Retina (tissue), 1 donor: Measurements from ENCODE around the gene GAS2.
"Not testable (repeated sequence)": the region's sequence is repeated elsewhere in the genome, so short reads cannot be mapped to it uniquely, and the experiment has no call there.

Source experiments
- DNase-seq: peaks from one replicate; pipeline ENCODE4 v3.0.0-alpha.2; 2016

The GAS2 gene

DNA sequence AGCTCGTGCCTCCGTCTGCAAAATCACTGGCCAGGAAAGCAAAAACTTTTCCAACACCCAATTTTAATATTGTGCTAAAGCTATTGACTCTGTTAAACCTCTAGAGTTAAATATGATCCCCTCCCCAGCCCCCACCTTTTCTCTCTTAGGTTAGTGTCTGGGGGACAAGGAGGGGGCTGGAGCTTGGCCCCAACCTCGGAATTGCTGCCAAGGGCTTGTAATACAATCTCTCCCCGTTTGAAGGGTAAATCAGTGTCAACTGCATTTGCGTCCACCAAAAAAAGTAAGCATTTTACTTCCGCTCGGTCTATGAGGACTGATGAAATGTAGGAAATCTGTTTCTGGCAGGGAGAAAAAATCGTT is at the start of gene GAS2:
TSS of gene GAS2 (plus strand) at position 287 of the 363 bp plus-strand sequence. CDS start 8,259 bp downstream, outside the sequence.
- DNase-seq: no peak

DNA sequence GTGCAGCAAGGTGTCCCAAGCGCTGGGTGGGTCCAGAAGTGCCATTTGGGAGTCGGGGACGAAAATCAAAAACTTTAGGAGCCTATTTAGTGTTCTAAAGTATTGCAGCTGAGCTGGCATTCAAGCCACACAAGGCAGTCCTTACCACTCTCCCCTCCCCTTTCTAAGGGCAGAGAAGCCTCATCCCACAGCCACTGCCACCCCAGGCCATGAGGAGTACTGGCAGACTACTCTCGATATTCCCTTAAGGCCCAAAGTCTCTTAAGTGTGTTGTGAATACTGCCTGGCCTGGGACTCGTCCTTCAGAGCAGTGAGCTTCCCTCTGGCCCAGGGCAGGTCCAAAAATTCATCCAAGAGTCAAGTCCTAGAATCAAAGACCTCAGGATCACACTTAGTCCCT is 48.5 kb upstream of the GAS2 start:
- no peak for DNase-seq

DNA sequence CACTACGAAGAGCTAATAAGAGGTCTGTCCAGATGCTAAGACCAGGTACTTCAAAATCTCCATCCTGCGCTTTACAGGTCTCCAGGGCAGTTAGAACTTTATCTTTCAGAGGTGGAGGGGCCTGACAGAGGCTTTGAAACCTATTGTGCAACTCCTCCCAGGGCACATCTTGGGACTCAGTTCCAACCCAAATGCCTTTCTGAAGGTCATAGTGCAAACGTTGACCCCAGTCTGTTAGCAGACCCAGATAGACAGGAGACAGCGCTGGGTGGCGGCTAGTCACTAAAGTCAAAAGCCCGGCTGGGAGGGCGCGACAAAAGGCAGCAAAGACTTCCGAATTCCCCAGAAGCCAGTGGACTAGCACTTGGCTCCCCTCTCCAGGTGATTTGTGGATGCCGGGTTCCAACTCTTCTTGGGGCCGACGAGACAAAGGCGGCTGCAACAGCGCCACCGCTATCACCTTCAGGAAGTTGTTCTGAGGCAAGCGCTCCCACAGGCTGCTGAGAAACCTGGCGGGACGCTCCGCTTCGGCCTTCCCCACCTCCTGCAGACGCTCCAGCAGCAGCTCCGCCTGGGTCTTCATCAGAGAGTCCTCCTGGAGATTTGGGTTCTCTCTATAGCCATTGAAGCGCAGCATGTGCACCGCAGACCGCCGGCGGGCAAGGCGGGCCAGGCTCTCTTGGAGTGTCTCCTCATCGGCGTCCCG is 41.5 kb upstream of the GAS2 start:
- no peak for DNase-seq

DNA sequence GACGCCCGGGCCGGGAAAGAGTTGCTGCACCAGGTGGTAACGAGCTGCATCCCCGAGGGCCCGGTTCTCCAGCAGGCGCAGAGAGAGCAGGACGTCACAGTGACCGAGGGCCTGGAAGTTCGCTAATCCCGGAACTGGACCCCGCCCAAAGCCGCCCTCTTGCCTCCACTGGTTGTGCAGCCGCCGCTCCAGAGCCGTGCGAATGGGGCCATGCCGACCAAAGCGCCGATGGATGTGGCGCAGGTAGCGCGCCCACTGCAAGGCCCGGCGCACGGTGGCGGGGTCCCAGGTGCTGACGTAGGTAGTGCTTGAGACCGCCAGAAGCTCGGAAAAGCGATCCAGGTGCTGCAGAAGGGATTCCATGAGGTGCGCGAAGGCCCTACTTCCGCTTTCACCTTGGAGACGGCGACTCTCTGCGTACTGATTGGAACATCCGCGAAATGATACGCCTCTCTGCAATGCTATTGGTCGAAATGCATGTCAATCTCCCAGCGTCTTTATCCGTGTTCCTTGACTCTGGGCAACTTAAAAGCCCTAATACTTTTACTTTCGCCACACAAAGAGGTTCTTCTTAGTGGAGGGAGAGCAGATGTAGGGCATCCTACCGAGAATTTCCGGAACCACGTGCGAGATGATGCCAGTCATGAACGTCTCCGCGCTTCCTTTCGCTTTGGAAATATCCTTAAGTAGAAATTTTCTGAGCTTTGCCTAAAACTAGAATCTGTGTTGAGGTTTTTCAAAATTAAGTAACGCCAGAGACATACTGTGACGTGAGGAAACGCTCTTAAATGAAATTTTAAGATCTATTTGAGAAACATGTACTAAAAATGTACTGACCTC is 40.7 kb upstream of the GAS2 start, which contains the start of gene FANCF:
TSS of gene FANCF (minus strand) at position 376 of the 840 bp plus-strand sequence. CDS start at position 363, 13 bp downstream.
- DNase-seq: peak; percentile 99

DNA sequence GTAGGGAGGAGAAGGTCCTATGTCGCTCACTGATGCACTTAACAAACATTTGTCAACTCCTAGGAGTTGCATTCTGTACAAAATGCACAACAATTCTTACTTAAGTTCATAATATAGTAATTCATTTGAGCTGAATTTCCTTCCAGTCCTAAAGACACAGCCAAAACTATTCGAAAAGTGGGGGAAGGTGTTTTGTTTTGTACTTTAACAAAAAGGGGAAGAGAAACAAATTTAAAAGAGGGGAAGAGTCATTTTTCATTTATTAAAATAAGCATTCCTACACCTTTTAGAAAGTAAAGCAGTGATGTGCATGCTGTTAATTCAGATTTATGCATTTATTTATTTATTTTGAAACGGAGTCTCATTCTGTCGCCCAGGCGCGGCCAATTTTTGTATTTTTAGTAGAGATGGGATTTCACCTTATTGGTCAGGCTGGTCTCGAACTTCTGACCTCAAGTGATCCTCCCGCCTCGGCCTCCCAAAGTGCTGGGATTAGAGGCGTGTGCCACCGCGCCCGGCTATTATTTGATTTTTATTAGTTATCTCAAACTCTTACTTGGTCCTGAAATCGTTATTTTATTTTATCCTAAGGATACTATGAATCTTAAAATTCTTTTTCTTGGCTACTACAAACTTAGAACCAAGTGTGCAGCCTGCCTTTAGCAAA is 39.7 kb upstream of the GAS2 start:
- no peak for DNase-seq

DNA sequence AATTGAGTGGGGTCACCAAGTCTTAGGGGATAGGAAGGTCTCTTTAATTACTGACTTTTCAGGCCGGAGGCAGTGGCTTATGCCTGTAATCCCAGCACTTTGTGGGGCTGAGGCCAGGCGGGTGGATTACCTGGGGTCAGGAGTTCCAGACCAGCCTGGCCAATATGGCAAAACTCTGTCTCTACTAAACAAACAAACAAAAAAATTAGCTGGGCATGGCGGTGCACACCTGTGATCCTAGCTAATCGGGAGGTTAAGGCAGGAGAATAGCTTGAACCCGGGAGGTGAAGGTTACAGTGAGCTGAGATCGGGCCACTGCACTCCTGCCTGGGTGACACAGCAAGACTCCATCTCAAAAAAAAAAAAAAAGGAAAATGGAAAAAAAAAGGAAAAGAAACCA is 39.0 kb upstream of the GAS2 start:
- DNase-seq: no peak

DNA sequence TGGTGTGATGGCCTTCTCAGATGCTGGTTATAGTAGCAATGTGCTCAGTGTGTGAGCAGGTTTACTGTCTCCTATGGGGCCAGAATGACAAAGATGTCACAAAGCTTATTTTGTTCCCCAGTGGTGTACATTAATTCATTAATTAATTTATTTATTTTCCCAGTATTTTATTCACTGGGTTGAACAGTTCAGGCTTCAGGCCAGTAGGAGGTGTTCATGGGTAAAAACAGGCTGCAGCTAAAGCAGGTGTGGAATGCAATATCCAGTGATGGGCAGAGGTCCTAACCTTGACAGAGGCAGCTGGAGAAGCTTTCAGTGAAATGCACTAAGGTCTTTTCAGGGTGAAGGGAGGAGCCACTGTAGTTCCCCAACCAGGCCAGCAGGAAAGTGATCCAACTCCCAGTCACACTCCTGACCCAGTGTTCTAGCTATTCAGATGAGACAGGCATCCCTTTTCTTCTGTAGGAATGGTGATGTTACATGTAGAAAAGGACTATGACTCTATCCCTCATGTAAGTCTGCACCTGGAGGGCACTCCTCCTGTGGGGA is 33.0 kb upstream of the GAS2 start:
- no peak for DNase-seq

DNA sequence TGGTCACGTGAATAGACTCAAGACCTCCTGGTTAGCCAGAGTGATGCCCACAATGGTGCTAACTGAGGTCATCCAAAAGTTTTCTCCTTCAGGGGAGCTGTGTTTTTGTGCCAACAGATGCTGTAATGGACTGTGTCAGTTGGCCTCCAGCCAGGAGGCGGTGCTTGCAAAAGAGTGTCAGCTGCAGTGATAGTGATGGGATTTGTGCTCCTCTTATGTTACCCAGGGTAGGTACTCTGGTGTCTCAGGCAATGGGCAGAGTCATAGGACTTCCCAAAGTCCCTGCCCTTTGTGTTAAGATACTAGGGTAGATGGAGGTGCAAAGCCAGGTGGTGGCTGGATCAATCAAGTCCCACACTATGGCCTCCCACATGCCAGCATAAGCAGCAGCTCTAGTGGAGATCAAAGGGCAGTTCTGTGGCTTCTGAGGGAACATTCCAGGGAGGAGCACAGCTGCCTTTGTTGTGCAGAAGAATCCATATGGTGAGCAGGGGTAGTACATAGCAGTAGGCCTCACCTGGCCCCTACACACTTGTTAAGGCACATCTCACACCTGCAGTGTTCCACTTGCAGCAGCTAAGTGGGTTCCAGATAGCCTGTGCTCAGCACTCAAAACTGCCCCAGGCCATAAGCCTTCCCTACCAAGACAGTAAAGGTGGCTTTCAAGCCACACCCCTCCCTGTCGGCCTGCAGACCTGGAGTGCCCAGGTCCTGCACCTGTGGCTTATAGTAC is 31.3 kb upstream of the GAS2 start:
- peak; percentile 14 for DNase-seq

DNA sequence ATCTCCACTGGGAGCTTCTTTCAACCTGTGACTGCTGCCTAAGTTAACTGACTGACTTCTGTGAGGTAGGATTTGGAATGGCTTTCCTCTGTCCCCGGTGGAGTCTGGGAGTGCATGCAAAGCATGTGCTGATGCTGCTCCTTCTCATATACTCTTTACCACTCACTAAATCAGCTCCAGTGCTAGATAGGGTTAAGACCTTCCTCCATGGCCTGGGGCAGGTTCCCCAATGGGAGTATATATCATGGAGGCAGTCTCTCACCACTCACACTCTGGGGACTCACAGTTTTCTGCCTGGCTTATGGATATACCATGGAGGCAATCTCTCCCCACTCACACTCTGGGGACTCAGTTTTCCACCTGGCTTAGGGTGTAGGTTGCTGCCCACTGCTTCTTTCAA is 30.7 kb upstream of the GAS2 start:
- DNase-seq: no peak

DNA sequence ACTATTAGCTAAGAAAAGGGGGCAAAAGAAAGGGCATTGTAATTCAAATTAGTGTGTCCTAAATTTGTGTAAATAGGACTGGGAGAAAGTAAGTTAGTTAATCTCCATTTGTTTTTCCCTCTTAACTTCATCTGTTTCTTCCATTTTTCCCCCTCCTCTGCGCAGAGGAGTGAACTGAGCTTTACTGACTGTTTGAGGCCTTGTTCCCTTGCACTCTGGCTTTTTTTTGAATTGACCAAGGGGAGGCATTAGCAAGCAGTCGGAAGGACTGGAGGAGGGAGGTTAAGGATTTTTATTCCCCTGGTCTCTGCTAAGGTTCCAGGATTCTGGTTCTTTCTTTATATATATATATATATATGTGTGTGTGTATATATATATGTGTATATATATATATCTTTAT is 25.5 kb upstream of the GAS2 start:
- DNase-seq: no peak

DNA sequence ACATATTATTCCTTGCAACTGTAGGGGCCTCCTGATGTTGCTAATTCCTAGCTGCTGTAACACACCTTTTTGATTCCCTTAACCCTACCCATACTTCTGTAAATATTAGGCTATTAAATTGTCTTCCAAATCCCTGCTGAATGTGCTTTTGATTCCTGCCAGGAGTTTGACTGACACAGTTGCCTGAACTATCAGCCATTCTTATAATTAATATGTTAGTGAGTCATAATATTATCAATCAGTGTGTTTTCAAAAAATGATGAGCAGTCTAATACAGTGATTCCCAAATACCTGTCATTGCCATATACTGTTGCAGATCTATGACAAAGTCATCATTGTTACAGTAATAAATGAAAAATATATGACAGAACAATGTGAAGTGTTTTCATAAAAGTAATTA is 24.9 kb upstream of the GAS2 start:
- no peak for DNase-seq

DNA sequence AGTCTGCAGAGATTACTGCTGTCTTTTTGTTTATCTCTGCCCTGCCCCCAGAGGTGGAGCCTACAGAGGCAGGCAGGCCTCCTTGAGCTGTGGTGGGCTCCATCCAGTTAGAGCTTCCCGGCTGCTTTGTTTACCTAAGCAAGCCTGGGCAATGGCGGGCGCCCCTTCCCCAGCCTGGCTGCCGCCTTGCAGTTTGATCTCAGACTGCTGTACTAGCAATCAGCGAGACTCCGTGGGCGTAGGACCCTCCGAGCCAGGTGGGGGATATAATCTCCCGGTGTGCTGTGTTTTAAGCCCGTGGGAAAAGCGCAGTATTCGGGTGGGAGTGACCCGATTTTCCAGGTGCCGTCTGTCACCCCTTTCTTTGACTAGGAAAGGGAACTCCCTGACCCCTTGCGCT is 14.1 kb upstream of the GAS2 start:
- not testable (repeated sequence) for DNase-seq

DNA sequence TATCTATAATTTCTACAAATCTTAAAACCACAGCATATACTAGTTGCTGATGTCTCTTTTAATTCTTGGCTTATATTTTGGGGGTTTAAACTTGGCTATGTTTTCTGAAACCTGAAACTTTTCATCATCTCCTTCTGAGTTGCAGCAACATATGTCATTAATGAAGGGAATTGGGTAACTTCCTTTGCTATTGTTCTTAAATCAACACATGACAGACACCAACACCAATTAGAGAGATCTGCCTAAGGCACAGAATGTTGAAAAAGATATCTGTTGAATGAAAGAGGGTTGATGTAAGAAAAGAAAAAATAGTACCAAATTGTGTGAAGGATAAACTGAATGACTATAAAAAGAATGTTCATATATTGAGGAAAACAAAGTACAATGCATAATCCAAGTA is 10.3 kb upstream of the GAS2 start:
- DNase-seq: no peak

DNA sequence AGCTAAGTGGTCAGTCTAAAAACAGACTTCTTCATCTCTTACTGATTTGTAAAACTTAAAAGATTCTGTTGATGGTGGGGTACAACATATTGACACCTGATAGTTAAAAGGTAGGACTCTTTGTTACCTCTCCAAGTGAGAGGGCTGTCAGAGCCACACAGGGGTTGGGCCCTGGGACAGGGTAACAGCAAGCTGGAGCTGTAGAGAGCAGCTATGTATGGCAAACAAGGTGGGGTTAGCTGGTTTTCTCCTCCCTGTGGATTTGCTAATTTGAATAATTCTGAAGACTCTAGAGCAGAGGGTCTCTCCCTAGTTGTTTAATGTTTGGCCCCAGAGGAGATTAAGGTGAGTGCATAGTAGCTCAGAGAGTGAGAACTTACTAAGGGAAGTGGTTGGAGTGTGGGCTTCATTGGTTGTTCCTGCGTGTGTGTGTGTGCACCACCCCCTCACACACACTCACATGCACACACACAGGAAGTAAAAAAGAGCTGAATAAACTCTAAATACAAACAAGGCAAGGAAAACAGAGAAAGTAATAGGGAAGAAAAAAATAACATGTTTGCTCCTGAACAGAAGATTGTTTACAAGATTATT is 9.2 kb upstream of the GAS2 start:
- no peak for DNase-seq

DNA sequence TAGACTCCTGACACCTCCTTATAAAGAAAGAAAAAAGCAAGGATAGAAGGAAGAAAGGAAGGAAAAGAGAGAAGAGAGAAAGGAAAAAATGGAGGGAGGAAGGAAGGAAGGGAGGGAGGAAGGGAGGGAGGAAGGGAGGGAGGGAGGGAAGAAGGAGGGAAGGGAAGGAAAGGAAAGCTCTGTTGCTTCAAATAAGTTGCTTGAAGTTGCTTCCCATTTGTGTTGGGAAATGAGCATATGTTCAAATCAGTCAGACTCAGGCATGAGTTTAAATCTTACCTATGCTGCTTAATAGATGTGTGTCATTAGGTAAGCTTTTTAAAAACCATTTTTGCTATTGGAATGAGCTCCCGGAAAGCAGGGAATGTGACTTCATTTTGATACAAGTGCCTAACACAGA is 6.6 kb upstream of the GAS2 start:
- DNase-seq: no peak

DNA sequence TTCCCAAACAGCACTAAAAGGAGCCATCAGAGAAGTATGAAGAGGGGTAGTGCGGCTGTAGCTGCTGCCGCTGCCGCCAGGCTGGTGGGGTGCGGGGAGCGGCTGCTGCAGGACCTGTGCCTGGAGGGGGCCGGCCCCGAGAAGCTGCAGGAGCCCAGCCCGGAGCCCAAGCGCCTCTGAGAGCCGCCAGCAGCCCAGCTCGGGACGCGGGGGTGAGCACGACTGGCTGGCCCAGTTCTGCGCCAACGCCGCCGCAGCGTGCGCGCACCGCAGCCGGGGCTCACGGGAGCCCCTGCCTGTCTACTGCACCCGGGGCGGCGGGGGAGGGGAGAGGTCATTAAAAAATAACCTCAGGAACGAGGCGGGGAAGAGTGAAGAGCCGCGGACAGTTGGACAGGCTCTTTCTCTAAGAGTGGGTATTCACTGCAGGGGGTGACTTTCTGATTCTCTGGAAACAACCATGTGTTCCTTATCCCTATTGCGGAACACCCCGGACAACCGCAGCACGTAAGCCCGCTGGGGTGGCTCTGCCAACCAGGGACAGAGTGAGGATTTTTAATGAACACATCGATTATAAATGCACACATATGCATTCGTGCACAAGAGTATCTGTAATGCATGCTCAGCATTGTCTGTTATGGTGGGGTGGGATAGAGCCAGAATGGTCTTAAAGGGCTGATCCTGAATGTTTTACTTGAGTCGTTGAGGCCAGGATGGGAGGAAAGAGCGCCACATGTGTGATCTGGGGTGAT is 453 bp downstream of the GAS2 start:
- DNase-seq: peak; percentile 88

DNA sequence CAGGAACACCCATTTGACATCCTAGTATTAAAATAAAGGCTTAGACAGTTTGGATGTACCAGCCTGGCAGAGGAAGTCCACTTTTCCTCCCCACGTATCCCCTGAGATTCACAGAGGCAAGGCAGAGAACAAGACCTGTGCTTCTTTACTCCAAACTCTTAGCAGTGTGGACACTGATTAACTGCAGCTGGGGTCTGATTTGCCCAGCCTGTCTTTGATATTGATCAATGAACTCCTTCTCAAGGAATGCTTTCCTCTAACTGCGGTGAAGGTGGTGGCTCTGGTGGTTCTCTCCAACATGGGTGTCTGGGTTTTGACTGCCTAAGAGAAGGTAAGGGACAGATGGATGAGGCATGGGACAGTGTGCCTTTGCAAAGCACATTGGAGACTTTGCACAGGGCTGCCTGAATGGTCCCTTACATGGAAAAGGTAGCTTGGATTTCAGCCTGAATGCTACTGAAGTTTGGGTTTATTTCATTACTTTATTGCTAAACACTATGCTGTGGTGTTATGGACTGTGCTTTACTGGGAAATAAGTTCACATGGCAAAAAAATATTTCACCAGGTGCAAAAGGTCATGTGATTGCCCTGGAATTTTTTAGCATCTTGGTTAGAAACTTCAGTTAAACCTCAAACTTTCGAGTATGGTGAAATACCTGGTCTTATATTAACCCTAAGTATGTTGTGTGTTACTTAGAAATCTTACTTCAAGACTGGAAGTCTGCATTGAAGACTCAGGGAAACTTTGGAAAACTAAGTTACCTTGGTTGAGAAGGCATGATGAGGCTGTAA is 1.8 kb downstream of the GAS2 start:
- DNase-seq: peak; percentile 6

DNA sequence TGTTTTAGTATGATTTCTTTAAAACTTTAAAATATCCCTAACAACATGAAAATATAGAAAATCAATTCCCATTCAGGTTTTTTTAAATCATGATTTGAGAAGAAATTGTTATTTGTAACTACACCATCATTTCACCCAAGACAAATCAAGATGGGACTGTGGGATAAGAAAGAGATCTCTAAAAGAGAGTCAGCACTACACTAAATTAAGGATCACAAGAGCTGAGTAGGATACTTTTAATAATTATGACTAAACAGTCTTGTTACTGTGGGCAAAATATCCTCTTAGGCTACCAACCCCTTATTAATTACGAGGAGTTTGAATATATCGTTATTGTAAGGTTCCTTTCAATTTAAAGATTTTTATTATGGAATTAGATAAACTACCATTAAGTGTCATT is 3.0 kb downstream of the GAS2 start:
- no peak for DNase-seq

DNA sequence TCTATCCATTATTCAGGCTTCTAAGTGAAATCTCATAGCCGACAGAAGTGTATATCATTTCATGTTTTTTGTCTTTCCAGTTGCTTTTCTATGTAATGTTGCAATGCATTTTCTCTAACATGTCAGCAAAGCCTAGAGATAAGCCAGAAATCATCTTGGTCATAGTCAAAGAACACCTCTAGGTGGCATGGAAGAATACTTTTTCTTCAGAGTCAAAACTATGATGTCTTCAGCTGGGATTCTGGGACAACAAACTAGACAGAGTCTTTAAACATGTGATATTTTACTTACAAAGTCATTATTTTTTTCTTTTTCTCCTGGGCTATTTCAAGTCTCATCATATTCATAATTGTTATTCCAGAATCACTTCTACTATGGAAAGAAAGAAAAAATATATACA is 4.4 kb downstream of the GAS2 start:
- DNase-seq: no peak

DNA sequence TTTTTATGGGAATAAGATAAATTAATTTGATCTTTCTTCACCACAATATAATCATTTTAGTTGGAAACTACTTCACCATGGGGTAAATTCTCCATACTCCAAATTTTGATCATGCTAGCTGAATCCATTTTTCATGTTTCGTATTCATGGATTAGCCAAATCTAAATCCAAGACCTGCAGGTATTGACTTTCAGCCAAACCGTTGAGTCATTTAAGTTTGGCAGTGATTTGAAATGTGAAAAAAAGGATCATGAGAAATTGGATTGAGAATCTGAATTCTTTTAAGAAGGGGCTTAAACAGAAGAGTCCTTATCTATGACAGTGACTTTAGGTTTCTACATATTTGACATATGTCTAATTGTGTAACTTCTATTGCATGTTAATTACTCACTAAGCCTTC is 5.3 kb downstream of the GAS2 start:
- DNase-seq: no peak
